ENCODE results near the gene MCF2L2. TPM values are rescaled to one million over a fixed set of nuclear protein-coding genes. Genes with fewer than 3 reads are reported as not detected.

MCF2L2 gene
- total RNA-seq (2016; rRNA removed; fragmentation: Illumina TruSeq; extraction: Trizol) (not detected in 2 replicates), polyA plus RNA-seq (2011; rRNA removed) (not detected in 2 replicates), polyA minus RNA-seq (2011; rRNA and poly(A)+ RNA removed; ENCODE audit: low replicate concordance) (0.02 and 0.23 TPM in 2 replicates), Bru-seq, nascent RNA (percentile 9 among the genes with signal in this experiment), BruChase-seq, experiment 1, labeled RNA remaining after a 6-hour chase (percentile 5 among the genes with signal in this experiment), BruChase-seq, experiment 2, labeled RNA remaining after a 2-hour chase (percentile 8 among the genes with signal in this experiment)
- total RNA-seq (2016; cell fraction: cytosol; rRNA removed; fragmentation: Illumina TruSeq; extraction: Trizol; ENCODE audit: low read depth) = not detected in 2 replicates
- total RNA-seq (2016; cell fraction: insoluble cytoplasmic fraction; rRNA removed; fragmentation: Illumina TruSeq; extraction: Trizol) = not detected in 2 replicates
- not detected in 2 replicates for total RNA-seq (2016; cell fraction: membrane; rRNA removed; fragmentation: Illumina TruSeq; extraction: Trizol)
- total RNA-seq (2016; cell fraction: nucleus; rRNA removed; fragmentation: Illumina TruSeq; extraction: Trizol) = 0.09 TPM in 1 of 2 replicates, not detected in the other
- not detected in 2 replicates for polyA plus RNA-seq (2011; cell fraction: cytosol; rRNA removed)
- polyA plus RNA-seq (2011; cell fraction: nucleus; rRNA removed) = 0.03 TPM in 1 of 2 replicates, not detected in the other
- not detected in 2 replicates for polyA plus RNA-seq (2012)
- not detected in 2 replicates for polyA plus RNA-seq (2016; cell fraction: cytosol; fragmentation: Illumina TruSeq; extraction: Trizol; ENCODE audit: low read depth)
- not detected in 2 replicates for polyA plus RNA-seq (2016; cell fraction: insoluble cytoplasmic fraction; fragmentation: Illumina TruSeq; extraction: Trizol; ENCODE audit: low read depth)
- not detected in 2 replicates for polyA plus RNA-seq (2016; cell fraction: membrane; fragmentation: Illumina TruSeq; extraction: Trizol; ENCODE audit: low read depth)
- not detected in 2 replicates for polyA plus RNA-seq (2016; cell fraction: nucleus; fragmentation: Illumina TruSeq; extraction: Trizol; ENCODE audit: insufficient read depth, low read depth)
- not detected in 2 replicates for polyA minus RNA-seq (2011; cell fraction: cytosol; rRNA and poly(A)+ RNA removed)
- 0.37 TPM in 1 of 2 replicates, not detected in the other for polyA minus RNA-seq (2011; cell fraction: nucleus; rRNA and poly(A)+ RNA removed)
- long read RNA-seq, experiment 1 = 0 reads
- long read RNA-seq, experiment 2 = 0 reads

GRCh38 chr3:183428447-183429211 lies at the start of gene MCF2L2:
Gene MCF2L2, minus strand, starts transcription at chr3:183428619. Its CDS starts 642 bp downstream, at chr3:183427977.
- CTCF ChIA-PET (ENCODE audit: low intra/inter-chr PET ratio, low total read pairs) = no interaction called here
- no peak within 1 kb of the TSS for H3K9ac ChIP-seq (ENCODE audit: insufficient read depth, low read depth, low read length)
- DNase-seq (ENCODE audit: low spot score) = no peak
- TF ChIP-seq ARID2 (CRISPR knock-in tag; IDR thresholded peaks at IDR 0.05; ENCODE audit: borderline replicate concordance) (no peak), THAP7 (CRISPR knock-in tag; IDR thresholded peaks at IDR 0.05) (no peak), ZNF749 (CRISPR knock-in tag; IDR thresholded peaks at IDR 0.05; ENCODE audit: borderline replicate concordance) (no peak), ZNF33B (CRISPR knock-in tag; IDR thresholded peaks at IDR 0.05) (no peak), MIXL1 (CRISPR knock-in tag; IDR thresholded peaks at IDR 0.05) (no peak), MAZ (IDR thresholded peaks at IDR 0.05; ENCODE audit: borderline replicate concordance, low read depth, low read length) (no peak), MAZ (CRISPR knock-in tag; IDR thresholded peaks at IDR 0.05; ENCODE audit: low read depth) (no peak), SKIL (CRISPR knock-in tag; IDR thresholded peaks at IDR 0.05; ENCODE audit: borderline replicate concordance) (no peak), CAMTA2 (CRISPR knock-in tag; IDR thresholded peaks at IDR 0.05; ENCODE audit: borderline replicate concordance) (no peak), ZKSCAN8 (CRISPR knock-in tag; IDR thresholded peaks at IDR 0.05; ENCODE audit: borderline replicate concordance) (no peak), PRDM15 (CRISPR knock-in tag; IDR thresholded peaks at IDR 0.05) (peak; percentile 46; the same call in 1 of the 2 replicates), NFE2 (CRISPR knock-in tag; IDR thresholded peaks at IDR 0.05) (no peak)

More at GRCh38 chr3:183428447-183429211, at the start of gene MCF2L2:
- in situ Hi-C loops (cut with HindIII; ENCODE audit: extremely low pct_ligation_motif_present, low pct_unique_long_range_greater_than_20kb) = no loop called here
- no TSS peak for BruUV-seq (replicated peaks)
- H3K4me1 ChIP-seq (ENCODE audit: insufficient read depth, low read length) = no peaks in the 10 kb centered on the region
- intact Hi-C loops (cut with micrococcal nuclease; ENCODE audit: unreplicated experiment) = no loop called here
- H2AFZ ChIP-seq (ENCODE audit: low read length) = no peak within 1 kb of the TSS
- no peak within 1 kb of the TSS for H3K27ac ChIP-seq (ENCODE audit: extremely low read length, insufficient read depth, low read length)
- no peak for FAIRE-seq
- no peaks in the 10 kb centered on the region for H4K20me1 ChIP-seq (ENCODE audit: insufficient read depth, low read length)
- peak within 1 kb of the TSS; percentile 66 for H3K4me2 ChIP-seq (ENCODE audit: low read depth, low read length)
- peak within 1 kb of the TSS; percentile 42 to 70 (median 50); a peak in 5 of 6 replicates for H3K4me3 ChIP-seq (replicated peaks in 1 of 3; ENCODE audit: insufficient read depth in 1 of 3, low read depth in 2 of 3, low read length in 3 of 3)
- POLR2A ChIA-PET = no interaction called here
- 2% methylated on average over 20 of the region's 68 CpGs for WGBS (ENCODE audit: low lambda C conversion rate)
- H3K79me2 ChIP-seq (ENCODE audit: insufficient read depth, low read length) = no peaks in the 10 kb centered on the region
- peaks cover 3 to 60% of the 10 kb centered on the region in 2 experiments for H3K27me3 ChIP-seq (ENCODE audit: control insufficient read depth in 1 of 2, insufficient read depth in 2 of 2, low read length in 2 of 2)
- H3K36me3 ChIP-seq (replicated peaks in 1 of 2; ENCODE audit: control insufficient read depth in 1 of 2, insufficient read depth in 2 of 2, low read length in 2 of 2) = no peaks in the 10 kb centered on the region
- H3K9me3 ChIP-seq (ENCODE audit: low read length) = no peaks in the 10 kb centered on the region
- peak; percentile 78 for ATAC-seq

Measured in HepG2 (cell line).